H1 (cell line): ENCODE measurements around the gene PYURF. TPM values are rescaled to one million over a fixed set of nuclear protein-coding genes. Genes with fewer than 3 reads are reported as not detected.

Experiments
- CTCF ChIA-PET: fragments of 300-600 bp; sonication (Branson Sonifier 250); formaldehyde crosslinking; loops from one replicate; lab custom pipeline; 2021; ENCODE audit not compliant: partially characterized antibody; lab: Charles Lee
- POLR2A ChIA-PET: fragments of 300-600 bp; sonication (Branson Sonifier 250); formaldehyde crosslinking; loops from one replicate; lab custom pipeline; 2021; ENCODE audit warnings: inconsistent platforms; ENCODE audit not compliant: partially characterized antibody; lab: Charles Lee
- DNase-seq, 2 experiments: peaks; one replicate each; pipeline versions ENCODE4 v3.0.0 to v3.0.0-alpha.2; 2010 to 2022; ENCODE audit warnings: low spot score in 2 of 2, low read depth in 1 of 2, mixed read lengths in 1 of 2
- FAIRE-seq: peaks from 2 replicates; lab custom pipeline; 2011; peaks lifted over from hg19 to GRCh38; lab: Jason Lieb, UNC
- H2AFZ ChIP-seq: 2 replicates; pipeline ENCODE4 v1.8.1; 2012; ENCODE audit warnings: low read length, inconsistent platforms
- H2AK5ac ChIP-seq: 2 replicates; pipeline ENCODE4 v1.6.1; 2013; ENCODE audit warnings: low read depth, low read length
- H2BK120ac ChIP-seq: replicated peaks from 2 replicates; pipeline ENCODE3; 2013; ENCODE audit warnings: low read depth, low read length, inconsistent platforms
- H2BK12ac ChIP-seq: 2 replicates; pipeline ENCODE4 v1.6.1; 2013; ENCODE audit warnings: low read depth, low read length
- H2BK15ac ChIP-seq: 2 replicates; pipeline ENCODE4 v1.6.1; 2013; ENCODE audit warnings: low read length
- H2BK20ac ChIP-seq: 2 replicates; pipeline ENCODE4 v1.6.1; 2013; ENCODE audit warnings: low read length
- H2BK5ac ChIP-seq: 2 replicates; pipeline ENCODE4 v1.6.1; 2013; ENCODE audit warnings: low read depth, low read length
- H3K14ac ChIP-seq: 2 replicates; pipeline ENCODE4 v1.6.1; 2013; ENCODE audit warnings: inconsistent platforms; ENCODE audit not compliant: insufficient read length
- H3K18ac ChIP-seq: 2 replicates; pipeline ENCODE4 v1.6.1; 2013; ENCODE audit warnings: low read length; ENCODE audit errors: extremely low read depth
- H3K23ac ChIP-seq: 2 replicates; pipeline ENCODE4 v1.6.1; 2013; ENCODE audit warnings: inconsistent platforms; ENCODE audit not compliant: insufficient read length
- H3K23me2 ChIP-seq: 2 replicates; pipeline ENCODE4 v1.6.1; 2013; ENCODE audit warnings: low read depth, low read length
- H3K27ac ChIP-seq: 2 replicates; pipeline ENCODE4 v1.6.1; 2011; ENCODE audit warnings: low read depth, low read length, inconsistent platforms
- H3K27me3 ChIP-seq, 4 experiments: replicated peaks in 1 of 4; 1 replicate in 1 of 4; 2 replicates in 3 of 4; pipeline versions ENCODE4 v1.6.1 to v1.8.1; 2011 to 2013; ENCODE audit warnings: low read length in 3 of 4, mild to moderate bottlenecking in 3 of 4, inconsistent platforms in 2 of 4, mixed read lengths in 2 of 4, moderate library complexity in 1 of 4; ENCODE audit not compliant: control insufficient read depth in 3 of 4, insufficient read depth in 3 of 4; ENCODE audit errors: extremely low read depth in 1 of 4
- H3K36me3 ChIP-seq, 4 experiments: 2 replicates each; pipeline versions ENCODE4 v1.6.1 to v1.8.1; 2011 to 2013; ENCODE audit warnings: mild to moderate bottlenecking in 4 of 4, low read length in 3 of 4, moderate library complexity in 2 of 4, control low read depth in 1 of 4, inconsistent platforms in 1 of 4; ENCODE audit not compliant: insufficient read depth in 4 of 4, control insufficient read depth in 2 of 4
- H3K4ac ChIP-seq: replicated peaks from 2 replicates; pipeline ENCODE3; 2013; ENCODE audit warnings: low read length, low read depth, mixed read lengths, inconsistent platforms; ENCODE audit not compliant: insufficient read length
- H3K4me1 ChIP-seq, 4 experiments: replicated peaks in 1 of 4; 1 replicate in 1 of 4; 2 replicates in 3 of 4; pipeline versions ENCODE4 v1.6.1 to v1.8.1; 2011 to 2013; ENCODE audit warnings: low read length in 3 of 4, inconsistent platforms in 2 of 4, mixed read lengths in 1 of 4; ENCODE audit not compliant: insufficient read depth in 4 of 4, control insufficient read depth in 3 of 4
- H3K4me2 ChIP-seq, 2 experiments: 2 replicates each; pipeline versions ENCODE4 v1.6.1 to v1.8.1; 2011 to 2013; ENCODE audit warnings: low read depth in 2 of 2, low read length in 2 of 2, control low read depth in 1 of 2, inconsistent platforms in 1 of 2, mild to moderate bottlenecking in 1 of 2; ENCODE audit not compliant: insufficient read depth in 1 of 2
- H3K4me3 ChIP-seq, 4 experiments: fragments of 200-600, 300-600 bp in 1 of 4; sonication (generic), shearing (Covaris generic), sonication (Bioruptor Twin) in 1 of 4; 2 replicates each; pipeline versions ENCODE4 v1.5.1 to v1.8.1; 2011 to 2016; ENCODE audit warnings: low read length in 4 of 4, low read depth in 3 of 4, control low read depth in 2 of 4, inconsistent platforms in 2 of 4, mild to moderate bottlenecking in 2 of 4, mixed read lengths in 1 of 4, moderate library complexity in 1 of 4; ENCODE audit not compliant: insufficient read depth in 2 of 4; ENCODE audit errors: extremely low read depth in 1 of 4
- H3K56ac ChIP-seq: replicated peaks from 2 replicates; pipeline ENCODE3; 2013; ENCODE audit warnings: low read depth, mild to moderate bottlenecking, mixed read lengths, low read length, inconsistent platforms; ENCODE audit not compliant: insufficient read length
- H3K79me1 ChIP-seq: 2 replicates; pipeline ENCODE4 v1.6.1; 2013; ENCODE audit warnings: low read depth, low read length, control low read depth
- H3K79me2 ChIP-seq, 2 experiments: 2 replicates each; pipeline versions ENCODE4 v1.6.1 to v1.8.1; 2012 to 2013; ENCODE audit warnings: low read length in 2 of 2, mild to moderate bottlenecking in 2 of 2, inconsistent platforms in 1 of 2; ENCODE audit not compliant: insufficient read depth in 2 of 2, control insufficient read depth in 1 of 2
- H3K9ac ChIP-seq, 4 experiments: replicated peaks in 1 of 4; 1 replicate in 1 of 4; 2 replicates in 3 of 4; pipeline versions ENCODE4 v1.6.1 to v1.8.1; 2011 to 2013; ENCODE audit warnings: low read depth in 3 of 4, low read length in 3 of 4, control low read depth in 2 of 4, mild to moderate bottlenecking in 2 of 4, moderate library complexity in 2 of 4, inconsistent platforms in 1 of 4; ENCODE audit errors: extremely low read depth in 1 of 4
- H3K9me3 ChIP-seq, 2 experiments: 2 replicates each; pipeline versions ENCODE4 v1.6.1 to v1.8.1; 2012 to 2013; ENCODE audit warnings: mild to moderate bottlenecking in 2 of 2, moderate library complexity in 2 of 2, control low read depth in 1 of 2, inconsistent platforms in 1 of 2, low read depth in 1 of 2, low read length in 1 of 2, mixed read lengths in 1 of 2; ENCODE audit not compliant: insufficient read depth in 2 of 2
- H4K20me1 ChIP-seq, 2 experiments: replicated peaks in 1 of 2; 2 replicates each; pipeline versions ENCODE3 to v1.8.1; 2011 to 2013; ENCODE audit warnings: inconsistent platforms in 2 of 2, low read length in 2 of 2, mild to moderate bottlenecking in 1 of 2; ENCODE audit not compliant: insufficient read depth in 2 of 2, control insufficient read depth in 1 of 2
- H4K5ac ChIP-seq: 2 replicates; pipeline ENCODE4 v1.6.1; 2013; ENCODE audit warnings: low read length, low read depth, mixed read lengths, inconsistent platforms; ENCODE audit not compliant: insufficient read length
- H4K8ac ChIP-seq: 2 replicates; pipeline ENCODE4 v1.8.0; 2013; ENCODE audit warnings: mild to moderate bottlenecking, moderate library complexity, low read length, inconsistent platforms; ENCODE audit not compliant: insufficient read depth; ENCODE audit errors: extremely low read depth
- H4K91ac ChIP-seq: replicated peaks from 2 replicates; pipeline ENCODE3; 2013; ENCODE audit warnings: low read length, mixed read lengths, inconsistent platforms; ENCODE audit not compliant: insufficient read length
- EZH2 ChIP-seq: fragments of 200-600 bp; sonication (generic); IDR thresholded peaks from 2 replicates; pipeline ENCODE4 v1.7.1; 2012; ENCODE audit warnings: low read depth, mild to moderate bottlenecking, moderate library complexity, low read length, inconsistent platforms; ENCODE audit not compliant: severe bottlenecking
- NANOG ChIP-seq: IDR thresholded peaks from 2 replicates; pipeline ENCODE4 v1.6.1; 2011; ENCODE audit warnings: low read length, low read depth, mild to moderate bottlenecking, inconsistent platforms; ENCODE audit not compliant: insufficient read depth, poor library complexity, severe bottlenecking
- SP4 ChIP-seq: IDR thresholded peaks from 2 replicates; pipeline ENCODE4 v1.6.1; 2012; ENCODE audit warnings: low read length, inconsistent platforms
- TAF7 ChIP-seq: optimal IDR thresholded peaks from 2 replicates; pipeline ENCODE3; 2011; ENCODE audit warnings: low read depth, mild to moderate bottlenecking, inconsistent platforms, low read length, moderate library complexity, borderline replicate concordance
- ZNF274 ChIP-seq: IDR thresholded peaks from 2 replicates; pipeline ENCODE4 v1.7.0; 2012; ENCODE audit warnings: low read length, borderline replicate concordance; ENCODE audit errors: extremely low read depth
- WGBS, 2 experiments: shearing (Covaris generic) in 1 of 2; methylation state at CpG; one replicate each; pipeline versions ENCODE4 v1.1.6 to v1.1.7; 2013 to 2015; ENCODE audit warnings: low lambda C conversion rate in 2 of 2, mixed read lengths in 2 of 2, inconsistent platforms in 1 of 2, low coverage in 1 of 2, missing lambda C conversion rate in 1 of 2; ENCODE audit not compliant: insufficient replicate concordance in 2 of 2, insufficient coverage in 1 of 2, insufficient read length in 1 of 2; ENCODE audit errors: extremely low coverage in 1 of 2, missing lambda C conversion rate in 1 of 2; 5-methylcytosine and 5-hydroxymethylcytosine counted together
- long read RNA-seq, 2 experiments: library from RNA in 1 of 2; library from capped mRNA in 1 of 2; stranded (forward); transcript quantifications; one replicate each; pipeline ENCODE4 v2.0.0, GENCODE V29; 2021; ENCODE audit warnings: inconsistent platforms in 1 of 2
- polyA minus RNA-seq, 3 experiments: library from RNA; depleted of rRNA, polyadenylated mRNA; stranded (reverse); fragments of >200 nt; gene quantifications; 1 replicate in 2 of 3; 2 replicates in 1 of 3; pipeline ENCODE4 v1.2.3, GENCODE V29; 2011
- polyA plus RNA-seq, 7 experiments: library from polyadenylated mRNA; depleted of rRNA in 3 of 7; stranded (reverse) in 5 of 7; unstranded in 2 of 7; fragments of >200 nt in 5 of 7; fragments of 200-250 nt in 2 of 7; gene quantifications; 1 replicate in 5 of 7; 2 replicates in 1 of 7; 4 replicates in 1 of 7; pipeline versions ENCODE4 v1.2.1 to v1.2.3, GENCODE V29; 2011 to 2013; ENCODE audit warnings: missing spikeins in 2 of 7, mixed read lengths in 2 of 7
- total RNA-seq: library from RNA; stranded (reverse); fragmentation: NEBNext Ultra II Directional; extraction: Animal tissue kit (Norgen Biotek cat#: 25700); gene quantifications from 2 replicates; pipeline ENCODE4 v1.2.1, GENCODE V29; 2021
- TF ChIP-seq, protein P1 (sequence below): IDR thresholded peaks from 2 replicates; pipeline ENCODE4 v1.6.1; 2012; ENCODE audit warnings: inconsistent platforms

The PYURF gene, protein sequence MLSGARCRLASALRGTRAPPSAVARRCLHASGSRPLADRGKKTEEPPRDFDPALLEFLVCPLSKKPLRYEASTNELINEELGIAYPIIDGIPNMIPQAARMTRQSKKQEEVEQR
- total RNA-seq = 44.8 and 45.2 TPM in 2 replicates
- polyA plus RNA-seq (2011; rRNA removed) = 22.2 and 31.6 TPM in 2 replicates
- 41.0 TPM for polyA plus RNA-seq (2011; cell fraction: cytosol; rRNA removed)
- polyA plus RNA-seq (2011; cell fraction: nucleus; rRNA removed) = 22.0 TPM
- polyA plus RNA-seq (2012, experiment 1 of 2) = 33.5 to 41.3 TPM (median 35.1 TPM) in 4 replicates
- 24.0 TPM for polyA plus RNA-seq (2012, experiment 2 of 2)
- 55.0 TPM for polyA plus RNA-seq (2013, experiment 1 of 2)
- polyA plus RNA-seq (2013, experiment 2 of 2) = 54.7 TPM
- polyA minus RNA-seq (2011; rRNA and poly(A)+ RNA removed) = 9.0 and 10.3 TPM in 2 replicates
- polyA minus RNA-seq (2011; cell fraction: cytosol; rRNA and poly(A)+ RNA removed) = 9.0 TPM
- polyA minus RNA-seq (2011; cell fraction: nucleus; rRNA and poly(A)+ RNA removed) = 12.7 TPM
- long read RNA-seq, experiment 1, transcript PYURF-201 (2 exons, 1,361 nt) = major isoform, 79 of 96 reads
- long read RNA-seq, experiment 1, partial matches to known transcripts = 0 of 96 reads
- long read RNA-seq, experiment 1, other reads (novel, unspliced or antisense) = 17 of 96 reads
- long read RNA-seq, experiment 2, partial matches to known transcripts = 0 of 3 reads
- long read RNA-seq, experiment 2, other reads (novel, unspliced or antisense) = 3 of 3 reads

DNA sequence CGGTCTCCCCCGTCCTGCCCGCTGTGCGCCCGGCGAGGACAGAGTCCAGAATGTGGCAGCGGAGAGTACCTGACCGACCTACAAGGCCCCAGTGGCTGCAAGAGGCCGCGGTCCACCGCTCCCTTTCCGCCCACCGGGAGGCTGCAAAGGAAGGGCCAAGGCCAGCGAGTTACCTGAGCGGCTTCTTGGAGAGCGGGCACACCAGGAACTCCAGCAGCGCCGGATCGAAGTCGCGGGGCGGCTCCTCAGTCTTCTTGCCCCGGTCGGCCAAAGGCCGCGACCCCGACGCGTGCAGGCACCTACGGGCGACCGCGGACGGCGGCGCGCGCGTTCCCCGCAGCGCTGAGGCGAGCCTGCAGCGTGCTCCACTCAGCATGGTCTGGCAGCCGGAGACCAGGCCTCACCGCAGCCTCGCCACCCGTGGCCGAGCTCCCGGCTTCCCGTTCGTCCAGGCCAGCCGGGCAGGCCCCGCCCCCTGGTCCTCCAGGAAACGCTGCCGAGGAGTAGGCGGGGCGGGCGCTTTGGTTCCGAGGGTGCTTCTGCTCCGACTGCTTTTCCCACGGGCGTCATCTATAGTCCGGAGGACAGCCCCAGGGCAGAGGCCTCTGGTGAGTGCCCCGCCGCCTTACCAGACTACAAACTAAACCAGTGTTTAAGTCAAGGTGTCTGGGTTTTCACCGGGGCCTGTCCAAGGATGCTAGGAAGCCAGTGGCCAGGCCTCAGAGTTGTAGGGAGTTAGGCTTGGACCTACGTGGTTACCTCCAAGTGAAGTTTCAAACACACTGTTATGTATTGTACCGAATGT, at the start of gene PYURF:
PYURF (minus strand) TSS at position 452 of the 805 bp plus-strand sequence; CDS start at position 376, 76 bp downstream.
- Histone ChIP-seq H2BK5ac (peak within 1 kb of the TSS; percentile 69; the same call in 1 of the 2 replicates), H3K27me3 (no peaks in the 10 kb centered on the region), H4K91ac (peak within 1 kb of the TSS; percentile 22), H3K4ac (no peak within 1 kb of the TSS), H2AK5ac (no peak within 1 kb of the TSS), H3K14ac (no peak within 1 kb of the TSS), H3K9me3 (no peaks in the 10 kb centered on the region), H3K4me1 (peaks cover 3 to 6% (median 4%) of the 10 kb centered on the region in 4 experiments; a peak in 6 of 7 replicates), H3K27ac (peak within 1 kb of the TSS; percentile 39; the same call in 1 of the 2 replicates), H3K79me2 (peaks cover 0 to 23% of the 10 kb centered on the region in 2 experiments; a peak in 3 of 4 replicates), H3K9ac (peak within 1 kb of the TSS; percentile 55 to 83 (median 81)), H2BK20ac (no peak within 1 kb of the TSS), H2BK120ac (no peak within 1 kb of the TSS), H3K56ac (no peak within 1 kb of the TSS), H4K20me1 (peaks cover 3% of the 10 kb centered on the region in 2 experiments), H3K18ac (peak within 1 kb of the TSS; percentile 73; the same call in 1 of the 2 replicates), H2BK15ac (no peak within 1 kb of the TSS), H3K23ac (no peak within 1 kb of the TSS), H3K4me3 (peak within 1 kb of the TSS; percentile 74 to 88 (median 79)), H3K4me2 (peak within 1 kb of the TSS; percentile 70 to 73), H3K36me3 (peaks cover 0 to 16% (median 4%) of the 10 kb centered on the region in 4 experiments; a peak in 4 of 8 replicates), H2BK12ac (no peak within 1 kb of the TSS), H4K5ac (peak within 1 kb of the TSS; percentile 59), H3K79me1 (no peaks in the 10 kb centered on the region), H3K23me2 (no peaks in the 10 kb centered on the region), H2AFZ (peak within 1 kb of the TSS; percentile 79), H4K8ac (peak within 1 kb of the TSS; percentile 75; the same call in 1 of the 2 replicates)
- no peak for FAIRE-seq
- POLR2A ChIA-PET = interaction anchor here (0.6 to 2.5 kb wide), 12 partner anchors 10 to 307 kb away, joined by 3 to 17 read pairs (median 3); no protein-coding TSS in a partner anchor
- DNase-seq = peak; percentile 73 to 95
- CTCF ChIA-PET = interaction anchor here (0.6 to 5.2 kb wide), 10 partner anchors 9 to 501 kb away, joined by 3 to 32 read pairs (median 4); no protein-coding TSS in a partner anchor
- 5% methylated on average over 51 of the region's 68 CpGs; no CpG with 5 or more reads in 1 of the 2 experiments for WGBS, 2 experiments
- no peak for TF ChIP-seq NANOG
- TF ChIP-seq SP4 = no peak
- TF ChIP-seq EZH2 = no peak
- no peak for TF ChIP-seq ZNF274
- TF ChIP-seq TAF7 = peak; percentile 57
- TF ChIP-seq, protein P1, sequence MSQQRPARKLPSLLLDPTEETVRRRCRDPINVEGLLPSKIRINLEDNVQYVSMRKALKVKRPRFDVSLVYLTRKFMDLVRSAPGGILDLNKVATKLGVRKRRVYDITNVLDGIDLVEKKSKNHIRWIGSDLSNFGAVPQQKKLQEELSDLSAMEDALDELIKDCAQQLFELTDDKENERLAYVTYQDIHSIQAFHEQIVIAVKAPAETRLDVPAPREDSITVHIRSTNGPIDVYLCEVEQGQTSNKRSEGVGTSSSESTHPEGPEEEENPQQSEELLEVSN = peak; percentile 17; the same call in 1 of the 2 replicates
